ENCODE results near the gene SORBS1.

DNA sequence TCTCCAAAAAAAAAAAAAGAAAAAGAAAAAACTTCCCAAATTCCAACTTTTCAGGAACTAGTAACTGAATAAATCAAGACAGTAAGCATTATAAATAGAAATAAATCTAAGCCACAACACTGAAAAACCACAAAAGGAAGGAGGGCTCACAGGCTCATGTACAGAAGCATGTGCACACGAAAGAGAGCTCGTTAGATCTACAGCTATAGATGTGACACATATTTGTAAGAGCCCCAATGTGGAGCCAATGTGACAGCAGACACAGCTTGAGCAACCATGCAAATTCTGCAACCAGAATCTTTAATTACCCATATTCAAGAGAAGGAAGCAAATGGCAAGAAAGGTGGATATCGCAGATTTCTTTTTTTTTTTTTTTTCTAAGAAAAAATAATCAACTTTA, 94.7 kb downstream of the SORBS1 start:
- no peak for TF ChIP-seq ZNF333 (CRISPR knock-in tag; IDR thresholded peaks at IDR 0.05; ENCODE audit: borderline replicate concordance)
- TF ChIP-seq, protein P1, sequence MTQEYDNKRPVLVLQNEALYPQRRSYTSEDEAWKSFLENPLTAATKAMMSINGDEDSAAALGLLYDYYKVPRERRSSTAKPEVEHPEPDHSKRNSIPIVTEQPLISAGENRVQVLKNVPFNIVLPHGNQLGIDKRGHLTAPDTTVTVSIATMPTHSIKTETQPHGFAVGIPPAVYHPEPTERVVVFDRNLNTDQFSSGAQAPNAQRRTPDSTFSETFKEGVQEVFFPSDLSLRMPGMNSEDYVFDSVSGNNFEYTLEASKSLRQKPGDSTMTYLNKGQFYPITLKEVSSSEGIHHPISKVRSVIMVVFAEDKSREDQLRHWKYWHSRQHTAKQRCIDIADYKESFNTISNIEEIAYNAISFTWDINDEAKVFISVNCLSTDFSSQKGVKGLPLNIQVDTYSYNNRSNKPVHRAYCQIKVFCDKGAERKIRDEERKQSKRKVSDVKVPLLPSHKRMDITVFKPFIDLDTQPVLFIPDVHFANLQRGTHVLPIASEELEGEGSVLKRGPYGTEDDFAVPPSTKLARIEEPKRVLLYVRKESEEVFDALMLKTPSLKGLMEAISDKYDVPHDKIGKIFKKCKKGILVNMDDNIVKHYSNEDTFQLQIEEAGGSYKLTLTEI (CRISPR knock-in tag; conservative IDR thresholded peaks at IDR 0.05): no peak
- TF ChIP-seq, protein P2, sequence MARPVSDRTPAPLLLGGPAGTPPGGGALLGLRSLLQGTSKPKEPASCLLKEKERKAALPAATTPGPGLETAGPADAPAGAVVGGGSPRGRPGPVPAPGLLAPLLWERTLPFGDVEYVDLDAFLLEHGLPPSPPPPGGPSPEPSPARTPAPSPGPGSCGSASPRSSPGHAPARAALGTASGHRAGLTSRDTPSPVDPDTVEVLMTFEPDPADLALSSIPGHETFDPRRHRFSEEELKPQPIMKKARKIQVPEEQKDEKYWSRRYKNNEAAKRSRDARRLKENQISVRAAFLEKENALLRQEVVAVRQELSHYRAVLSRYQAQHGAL (CRISPR knock-in tag; IDR thresholded peaks at IDR 0.05; ENCODE audit: not compliant biosample characterization): no peak
- TF ChIP-seq, protein P3, sequence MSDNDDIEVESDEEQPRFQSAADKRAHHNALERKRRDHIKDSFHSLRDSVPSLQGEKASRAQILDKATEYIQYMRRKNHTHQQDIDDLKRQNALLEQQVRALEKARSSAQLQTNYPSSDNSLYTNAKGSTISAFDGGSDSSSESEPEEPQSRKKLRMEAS (IDR thresholded peaks at IDR 0.05): no peak
- no peak for TF ChIP-seq ZNF780A (CRISPR knock-in tag; IDR thresholded peaks at IDR 0.05)
- no peak for TF ChIP-seq SP5 (CRISPR knock-in tag; IDR thresholded peaks at IDR 0.05; ENCODE audit: borderline replicate concordance, low read depth)
